RPMI8226 (cell line): ENCODE measurements around the gene CLCA2.

Experiments used
- DNase-seq: peaks from one replicate; pipeline ENCODE4 v3.0.0-alpha.2; 2015

CLCA2 gene

GRCh38 chr1:86423873-86424272, at the start of gene CLCA2:
Gene CLCA2, plus strand, starts transcription at chr1:86424171. Its CDS starts 77 bp downstream, at chr1:86424248.
- DNase-seq = no peak

- DNase-seq = no peak
Observed at GRCh38 chr1:86375688-86376087, 48.3 kb upstream of the CLCA2 start.

- no peak for DNase-seq
Observed at GRCh38 chr1:86377341-86377740, 46.6 kb upstream of the CLCA2 start.

- DNase-seq = no peak
Observed at GRCh38 chr1:86378813-86379212, 45.2 kb upstream of the CLCA2 start.

- peak; percentile 32 for DNase-seq
Observed at GRCh38 chr1:86380257-86380861, 43.6 kb upstream of the CLCA2 start.

GRCh38 chr1:86381223-86381622, 42.7 kb upstream of the CLCA2 start:
- DNase-seq = no peak

GRCh38 chr1:86382878-86383277, 41.1 kb upstream of the CLCA2 start:
- DNase-seq = no peak

- DNase-seq = no peak
Observed at GRCh38 chr1:86387916-86388627, 35.9 kb upstream of the CLCA2 start.

GRCh38 chr1:86388777-86389176, 35.2 kb upstream of the CLCA2 start:
- no peak for DNase-seq

- no peak for DNase-seq
Observed at GRCh38 chr1:86389307-86389706, 34.7 kb upstream of the CLCA2 start.

GRCh38 chr1:86394416-86394815, 29.6 kb upstream of the CLCA2 start:
- no peak for DNase-seq

- DNase-seq = peak; percentile 84
Observed at GRCh38 chr1:86395751-86396497, 28.0 kb upstream of the CLCA2 start, which contains the start of gene ODF2L. Gene ODF2L, minus strand, starts transcription at chr1:86396323. Its CDS starts 9,296 bp downstream, at chr1:86387027.

- DNase-seq = peak; percentile 37
Observed at GRCh38 chr1:86396498-86396890, 27.5 kb upstream of the CLCA2 start.

GRCh38 chr1:86409416-86410021, 14.5 kb upstream of the CLCA2 start:
- DNase-seq = no peak

- no peak for DNase-seq
Observed at GRCh38 chr1:86410879-86411278, 13.1 kb upstream of the CLCA2 start.

GRCh38 chr1:86416343-86416742, 7.6 kb upstream of the CLCA2 start:
- DNase-seq = peak; percentile 33

- DNase-seq = peak; percentile 68
Observed at GRCh38 chr1:86419277-86419903, 4.6 kb upstream of the CLCA2 start.

- DNase-seq = no peak
Observed at GRCh38 chr1:86421601-86422280, 2.2 kb upstream of the CLCA2 start.

GRCh38 chr1:86423473-86423872, 498 bp upstream of the CLCA2 start:
- no peak for DNase-seq

GRCh38 chr1:86429122-86429725, 5.3 kb downstream of the CLCA2 start:
- DNase-seq = no peak

- DNase-seq = peak; percentile 59
Observed at GRCh38 chr1:86429835-86430234, 5.9 kb downstream of the CLCA2 start.

GRCh38 chr1:86430376-86430775, 6.4 kb downstream of the CLCA2 start:
- DNase-seq = no peak
